NK-92 (cell line): ENCODE data around the gene GFOD1.

Source experiments
- DNase-seq: peaks from one replicate; lab custom pipeline; 2025; ENCODE audit not compliant: unreplicated experiment; lab: John Stamatoyannopoulos, UW

The GFOD1 gene

GRCh38 chr6:13486679-13487121 lies 700 bp downstream of the GFOD1 start:
- no peak for DNase-seq

GRCh38 chr6:13485923-13486562 lies 1.4 kb downstream of the GFOD1 start:
- no peak for DNase-seq

- DNase-seq: no peak
Observed at GRCh38 chr6:13485303-13485702, 2.1 kb downstream of the GFOD1 start.

GRCh38 chr6:13484827-13485226 lies 2.6 kb downstream of the GFOD1 start:
- no peak for DNase-seq

GRCh38 chr6:13484138-13484708 lies 3.2 kb downstream of the GFOD1 start:
- no peak for DNase-seq

GRCh38 chr6:13480631-13481501 lies 6.5 kb downstream of the GFOD1 start:
- DNase-seq: no peak

- DNase-seq: no peak
Observed at GRCh38 chr6:13479971-13480434, 7.4 kb downstream of the GFOD1 start.

GRCh38 chr6:13479206-13479800 lies 8.1 kb downstream of the GFOD1 start:
- no peak for DNase-seq

- DNase-seq: no peak
Observed at GRCh38 chr6:13478525-13478966, 8.9 kb downstream of the GFOD1 start.

GRCh38 chr6:13474787-13475186 lies 12.6 kb downstream of the GFOD1 start:
- DNase-seq: no peak

- DNase-seq: no peak
Observed at GRCh38 chr6:13474360-13474759, 13.0 kb downstream of the GFOD1 start.

- no peak for DNase-seq
Observed at GRCh38 chr6:13473768-13474165, 13.6 kb downstream of the GFOD1 start.

GRCh38 chr6:13472976-13473767 lies 14.2 kb downstream of the GFOD1 start:
- no peak for DNase-seq

GRCh38 chr6:13472099-13472498 lies 15.3 kb downstream of the GFOD1 start:
- no peak for DNase-seq

- DNase-seq: no peak
Observed at GRCh38 chr6:13471184-13471583, 16.2 kb downstream of the GFOD1 start.

GRCh38 chr6:13470238-13471140 lies 16.9 kb downstream of the GFOD1 start:
- DNase-seq: no peak

- no peak for DNase-seq
Observed at GRCh38 chr6:13469693-13470092, 17.7 kb downstream of the GFOD1 start.

- DNase-seq: no peak
Observed at GRCh38 chr6:13468839-13469238, 18.6 kb downstream of the GFOD1 start.

- DNase-seq: no peak
Observed at GRCh38 chr6:13467216-13467600, 20.2 kb downstream of the GFOD1 start.
